ENCODE measurements around the gene ATXN2. TPM values are rescaled to one million over a fixed set of nuclear protein-coding genes. Genes with fewer than 3 reads are reported as not detected.
A peak's percentile ranks its signal among the peaks of the same experiment; 100 is the strongest.
"Not testable (repeated sequence)": the region's sequence is repeated elsewhere in the genome, so short reads cannot be mapped to it uniquely, and the experiment has no call there.

The ATXN2 gene
- total RNA-seq, 2 donors from 2014 or later, result 81.0 to 109 TPM

DNA sequence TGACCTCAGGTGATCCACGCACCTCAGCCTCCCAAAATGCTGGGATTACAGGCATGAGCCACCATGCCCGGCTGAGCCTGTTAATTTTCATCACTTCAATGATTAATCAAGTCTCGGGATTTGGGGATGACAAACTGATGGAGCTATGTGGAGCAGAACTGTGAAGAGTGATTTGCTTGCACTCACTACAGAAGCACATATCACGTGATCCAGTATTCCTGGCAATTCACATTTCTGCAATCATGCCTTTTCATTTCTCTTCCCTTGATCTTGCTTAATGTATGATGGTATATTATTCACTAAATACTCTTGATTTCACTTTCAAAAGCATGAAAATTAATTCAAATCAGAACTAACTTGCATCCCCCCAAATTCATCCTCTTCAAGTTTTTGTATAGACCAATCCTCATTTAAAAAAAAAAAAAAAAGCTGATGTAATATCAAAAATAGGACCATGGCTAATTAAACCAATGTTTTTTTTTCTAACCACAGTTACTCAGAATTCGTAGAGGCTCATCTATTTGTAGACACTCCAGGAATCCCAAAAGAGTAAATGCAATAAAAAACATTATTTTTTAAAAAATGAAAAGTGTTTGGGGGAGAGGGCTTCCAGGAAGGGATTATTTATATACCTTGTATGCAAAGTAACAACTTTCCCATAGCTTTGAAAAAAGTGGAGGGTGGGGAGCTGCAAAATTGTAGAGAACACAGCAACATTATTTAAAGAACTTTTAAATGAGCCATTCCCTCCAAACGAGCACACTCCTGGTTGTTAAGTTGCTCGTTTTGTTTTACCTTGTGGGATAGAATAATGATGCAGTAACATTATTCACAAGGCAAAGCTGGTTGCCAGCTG, 7.0 kb upstream of the ATXN2 start:
- TF ChIP-seq, protein P1, sequence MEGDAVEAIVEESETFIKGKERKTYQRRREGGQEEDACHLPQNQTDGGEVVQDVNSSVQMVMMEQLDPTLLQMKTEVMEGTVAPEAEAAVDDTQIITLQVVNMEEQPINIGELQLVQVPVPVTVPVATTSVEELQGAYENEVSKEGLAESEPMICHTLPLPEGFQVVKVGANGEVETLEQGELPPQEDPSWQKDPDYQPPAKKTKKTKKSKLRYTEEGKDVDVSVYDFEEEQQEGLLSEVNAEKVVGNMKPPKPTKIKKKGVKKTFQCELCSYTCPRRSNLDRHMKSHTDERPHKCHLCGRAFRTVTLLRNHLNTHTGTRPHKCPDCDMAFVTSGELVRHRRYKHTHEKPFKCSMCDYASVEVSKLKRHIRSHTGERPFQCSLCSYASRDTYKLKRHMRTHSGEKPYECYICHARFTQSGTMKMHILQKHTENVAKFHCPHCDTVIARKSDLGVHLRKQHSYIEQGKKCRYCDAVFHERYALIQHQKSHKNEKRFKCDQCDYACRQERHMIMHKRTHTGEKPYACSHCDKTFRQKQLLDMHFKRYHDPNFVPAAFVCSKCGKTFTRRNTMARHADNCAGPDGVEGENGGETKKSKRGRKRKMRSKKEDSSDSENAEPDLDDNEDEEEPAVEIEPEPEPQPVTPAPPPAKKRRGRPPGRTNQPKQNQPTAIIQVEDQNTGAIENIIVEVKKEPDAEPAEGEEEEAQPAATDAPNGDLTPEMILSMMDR (IDR thresholded peaks at IDR 0.05), result no peak
- Histone ChIP-seq H3K36me3 (no peaks in the 10 kb centered on the region), H3K27me3 (replicated peaks; ENCODE audit: insufficient read depth) (no peaks in the 10 kb centered on the region), H3K4me1 (ENCODE audit: control insufficient read depth in 1 of 2, low read depth in 2 of 2) (no peaks in the 10 kb centered on the region), H3K4me3 (no peak overlapping the region), H3K9me3 (no peaks in the 10 kb centered on the region), H3K27ac (no peak overlapping the region)
- no peak for ATAC-seq (ENCODE audit: insufficient number of reproducible peaks, low FRiP score, low read depth)
- no peak for DNase-seq (ENCODE audit: low spot score)

DNA sequence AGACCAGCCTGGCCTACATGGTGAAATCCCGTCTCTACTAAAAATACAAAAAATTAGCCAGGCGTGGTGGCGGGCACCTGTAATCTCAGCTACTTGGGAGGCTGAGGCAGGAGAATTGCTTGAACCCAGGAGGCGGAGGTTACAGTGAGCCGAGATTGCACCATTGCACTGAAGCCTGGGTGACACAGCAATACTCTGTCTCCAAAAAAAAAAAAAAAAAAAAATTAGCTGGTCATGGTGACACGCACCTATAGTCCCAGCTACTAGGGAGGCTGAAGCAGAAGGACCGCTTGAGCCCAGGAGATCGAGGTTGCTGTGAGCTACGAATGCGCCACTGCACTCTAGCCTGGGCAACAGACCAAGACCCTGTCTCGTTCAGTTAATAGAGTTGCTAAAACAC, 3.7 kb upstream of the ATXN2 start:
- H3K4me3 ChIP-seq; H3K36me3 ChIP-seq; H3K9me3 ChIP-seq; H3K27ac ChIP-seq; ATAC-seq (ENCODE audit: insufficient number of reproducible peaks, low FRiP score, low read depth); H3K4me1 ChIP-seq (ENCODE audit: control insufficient read depth in 1 of 2, low read depth in 2 of 2); DNase-seq (ENCODE audit: low spot score); H3K27me3 ChIP-seq (replicated peaks; ENCODE audit: insufficient read depth): not testable (repeated sequence)

DNA sequence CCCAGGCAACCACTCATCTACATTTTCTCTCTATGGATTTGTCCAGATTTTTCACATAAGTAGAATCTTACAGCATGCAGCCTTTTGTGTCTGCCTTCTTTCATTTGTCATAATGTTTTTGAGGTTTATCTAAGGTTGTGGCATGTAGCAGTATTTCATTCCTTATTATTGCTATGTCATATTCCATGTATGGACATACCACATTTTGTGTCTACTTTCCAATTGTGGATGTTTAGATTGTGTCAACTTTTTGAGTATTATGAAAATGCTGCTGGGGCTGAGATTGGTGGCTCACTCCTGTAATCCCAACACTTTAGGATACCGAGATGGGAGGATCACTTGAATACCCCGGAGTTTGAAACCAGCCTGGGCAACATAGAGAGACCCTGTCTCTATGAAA, 3.2 kb upstream of the ATXN2 start:
- H3K27ac ChIP-seq, result no peak overlapping the region
- DNase-seq (ENCODE audit: low spot score) (no peak), ATAC-seq (ENCODE audit: insufficient number of reproducible peaks, low FRiP score, low read depth) (no peak)
- H3K36me3 ChIP-seq, result no peaks in the 10 kb centered on the region
- H3K9me3 ChIP-seq, result no peaks in the 10 kb centered on the region
- no peak overlapping the region for H3K4me3 ChIP-seq
- H3K27me3 ChIP-seq (replicated peaks; ENCODE audit: insufficient read depth), result no peaks in the 10 kb centered on the region
- peaks cover 7 to 9% of the 10 kb centered on the region in 2 donors for H3K4me1 ChIP-seq (ENCODE audit: control insufficient read depth in 1 of 2, low read depth in 2 of 2)
- TF ChIP-seq, protein P1 (IDR thresholded peaks at IDR 0.05), result no peak

DNA sequence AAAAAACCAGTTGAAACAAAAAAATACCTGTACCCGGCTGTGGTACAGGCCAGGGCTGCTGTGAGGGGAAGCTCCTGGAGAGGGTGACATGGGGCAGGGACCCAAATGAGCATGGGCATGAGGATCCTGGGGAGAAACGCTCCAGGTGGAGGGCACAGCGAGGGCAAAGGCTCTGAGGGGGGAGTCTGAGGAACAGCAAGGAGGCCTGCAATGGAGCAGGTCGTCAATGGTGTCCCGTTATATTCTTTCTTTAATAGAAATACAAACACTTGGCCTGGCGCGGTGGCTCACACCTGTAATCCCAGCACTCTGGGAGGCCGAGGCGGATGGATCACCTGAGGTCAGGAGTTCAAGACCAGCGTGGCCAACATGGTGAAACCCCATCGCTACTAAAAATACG, 1.9 kb upstream of the ATXN2 start:
- ATAC-seq (ENCODE audit: insufficient number of reproducible peaks, low FRiP score, low read depth); DNase-seq (ENCODE audit: low spot score); H3K27ac ChIP-seq: not testable (repeated sequence)

DNA sequence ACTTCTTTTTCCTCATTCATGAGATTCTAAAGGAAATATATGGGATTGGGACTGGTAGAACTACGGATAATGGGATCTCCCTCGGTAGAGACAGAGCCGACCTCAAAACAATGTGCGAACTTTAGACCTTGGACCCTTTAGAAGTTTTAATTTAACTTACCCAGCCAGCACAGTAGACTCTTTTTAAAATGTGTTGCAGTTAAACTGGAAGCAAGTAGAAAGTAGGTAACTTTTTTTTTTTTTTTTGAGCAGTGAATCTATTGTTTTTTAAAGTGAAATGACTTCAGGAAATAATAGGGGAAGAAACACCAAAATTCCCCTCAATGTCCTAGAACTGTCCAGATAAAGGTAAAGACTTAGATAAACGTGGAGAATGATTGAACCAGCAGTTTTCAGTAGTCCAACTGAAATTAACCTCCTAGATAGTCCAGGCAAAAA, 1.1 kb upstream of the ATXN2 start:
- DNase-seq (ENCODE audit: low spot score) (no peak), ATAC-seq (ENCODE audit: insufficient number of reproducible peaks, low FRiP score, low read depth) (no peak)
- Histone ChIP-seq H3K27me3 (replicated peaks; ENCODE audit: insufficient read depth) (no peaks in the 10 kb centered on the region), H3K4me3 (peak overlapping the region; percentile 98), H3K36me3 (no peaks in the 10 kb centered on the region), H3K4me1 (ENCODE audit: control insufficient read depth in 1 of 2, low read depth in 2 of 2) (peaks cover 16 to 28% of the 10 kb centered on the region in 2 donors), H3K27ac (peak overlapping the region; percentile 93 to 94), H3K9me3 (no peaks in the 10 kb centered on the region)
- TF ChIP-seq, protein P1 (IDR thresholded peaks at IDR 0.05), result no peak

More for the DNA sequence above, 1.9 kb upstream of the ATXN2 start:
- peaks cover 16 to 20% of the 10 kb centered on the region in 2 donors for H3K4me1 ChIP-seq (ENCODE audit: control insufficient read depth in 1 of 2, low read depth in 2 of 2)
- not testable (repeated sequence) for H3K9me3 ChIP-seq; H3K36me3 ChIP-seq; H3K4me3 ChIP-seq; H3K27me3 ChIP-seq (replicated peaks; ENCODE audit: insufficient read depth)

DNA sequence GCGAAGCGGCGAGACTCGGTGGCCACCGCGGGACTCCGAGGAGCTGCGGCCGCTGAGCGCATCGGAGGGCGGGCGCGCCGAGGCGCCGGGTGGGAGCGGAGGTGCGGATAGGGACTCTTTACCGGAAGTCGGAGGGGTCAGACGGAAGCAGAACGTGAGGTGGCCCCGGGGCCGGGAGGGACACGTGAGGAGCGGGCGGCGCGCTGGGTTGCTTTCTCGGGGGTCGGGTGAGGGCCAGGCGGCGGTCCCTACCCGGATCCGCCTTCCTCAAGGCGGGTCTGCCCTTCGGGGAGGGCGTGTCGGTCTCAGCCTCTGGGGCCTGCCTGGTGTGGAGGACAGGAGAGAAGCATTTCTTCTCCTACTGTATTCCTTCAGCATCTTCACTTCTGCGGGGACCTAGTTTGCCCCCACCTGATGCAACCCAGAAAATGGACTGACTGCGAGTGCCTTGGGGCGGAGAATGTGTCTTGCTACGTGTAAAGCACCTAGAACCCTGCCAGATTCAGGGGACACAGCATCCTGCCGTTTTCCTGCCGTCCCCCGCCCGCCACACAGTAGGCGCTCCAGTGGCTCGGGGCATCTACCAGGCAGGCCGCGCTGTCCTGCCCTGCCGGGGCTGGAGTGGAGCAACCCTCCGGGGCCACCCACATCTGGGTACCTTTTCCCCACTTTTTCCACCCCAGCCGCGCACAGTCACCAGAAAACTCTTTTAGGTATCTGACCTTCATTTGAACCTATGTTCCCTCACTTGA, 514 bp upstream of the ATXN2 start:
- H3K27ac ChIP-seq, result peak overlapping the region; percentile 93 to 94
- H3K4me1 ChIP-seq (ENCODE audit: control insufficient read depth in 1 of 2, low read depth in 2 of 2), result peaks cover 16 to 34% of the 10 kb centered on the region in 2 donors
- H3K36me3 ChIP-seq, result no peaks in the 10 kb centered on the region
- TF ChIP-seq, protein P1 (IDR thresholded peaks at IDR 0.05), result no peak
- peak overlapping the region; percentile 98 for H3K4me3 ChIP-seq
- DNase-seq (ENCODE audit: low spot score) (peak; percentile 69), ATAC-seq (ENCODE audit: insufficient number of reproducible peaks, low FRiP score, low read depth) (peak; percentile 84)
- no peaks in the 10 kb centered on the region for H3K9me3 ChIP-seq
- no peaks in the 10 kb centered on the region for H3K27me3 ChIP-seq (replicated peaks; ENCODE audit: insufficient read depth)

All from thoracic aorta (tissue), 2 donors.